Sciatic nerve (tissue), 2 donors: Measurements from ENCODE around the gene FBXO22. TPM values are rescaled to one million over a fixed set of nuclear protein-coding genes. Genes with fewer than 3 reads are reported as not detected.
"Not testable (repeated sequence)": the region's sequence is repeated elsewhere in the genome, so short reads cannot be mapped to it uniquely, and the experiment has no call there.

Source experiments
- ATAC-seq: fragments of 200-7000 bp; cut with Tn5 transposase; one replicate; pipeline ENCODE4 v1.9.1; 2020; ENCODE audit warnings: mild to moderate bottlenecking, moderate library complexity
- DNase-seq: peaks from one replicate; pipeline ENCODE4 v3.0.0-alpha.2; 2020; ENCODE audit warnings: low spot score
- intact Hi-C: fragments of 100-400 bp; cut with DNase I; formaldehyde crosslinking; loops from one replicate; pipeline ENCODE4 v1.14.2; 2022
- total RNA-seq: library from RNA; stranded (reverse); fragmentation: NEBNext Ultra II Directional; extraction: Animal tissue kit (Norgen Biotek cat#: 25700); gene quantifications from one replicate; pipeline ENCODE4 v1.2.1, GENCODE V29; 2021
- donor health status: DM: no; HTN: no; CAD: no.
- donor health status: DM: no; HTN: no; CAD: no.

Gene FBXO22
- total RNA-seq, 1 donor from 2014 or later, result 23.2 TPM

DNA sequence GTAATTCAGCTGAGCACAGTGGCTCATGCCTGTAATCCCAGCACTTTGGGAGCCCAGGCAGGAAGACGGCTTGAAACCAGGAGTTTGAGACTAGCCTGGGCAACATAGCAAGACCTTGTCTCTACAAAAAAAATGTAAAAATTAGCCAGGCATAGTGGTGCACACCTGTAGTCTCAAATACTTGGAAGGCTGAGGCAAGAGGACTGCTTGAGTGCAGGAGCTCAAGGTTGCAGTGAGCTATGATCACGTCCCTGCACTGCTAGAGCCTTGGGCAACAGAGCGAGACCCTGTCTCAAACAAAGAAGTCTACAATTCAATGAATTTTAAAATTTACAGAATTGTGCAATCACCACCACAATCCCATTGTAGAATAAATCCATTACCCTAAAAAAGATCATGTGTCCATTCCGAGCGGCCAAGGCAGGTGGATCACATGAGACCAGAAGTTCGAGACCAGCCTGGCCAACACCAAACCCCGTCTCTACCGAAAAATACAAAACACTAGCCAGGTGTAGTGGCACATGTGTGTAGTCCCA lies 45.2 kb downstream of the FBXO22 start:
- intact Hi-C loops, result no loop called here
- DNase-seq (no peak), ATAC-seq (no peak)

DNA sequence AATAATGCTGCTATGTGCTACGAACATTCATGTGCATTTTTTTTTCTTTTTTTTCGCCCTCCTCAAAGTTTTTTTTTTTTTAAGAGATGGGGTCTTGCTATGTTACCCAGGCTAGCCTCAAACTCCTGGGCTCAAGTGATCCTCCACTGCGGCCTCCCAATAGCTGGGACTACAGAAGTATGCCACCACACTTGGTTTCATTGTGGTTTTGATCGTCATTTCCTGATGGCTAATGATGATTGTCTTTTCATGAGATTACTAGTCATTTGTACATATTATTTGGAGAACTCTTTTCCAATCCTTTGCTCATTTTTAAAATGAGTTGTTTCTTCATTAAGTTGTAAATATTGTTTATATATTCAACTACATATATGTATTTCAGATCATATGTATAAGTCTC lies 48.8 kb downstream of the FBXO22 start:
- ATAC-seq (no peak), DNase-seq (no peak)
- intact Hi-C loops, result no loop called here

DNA sequence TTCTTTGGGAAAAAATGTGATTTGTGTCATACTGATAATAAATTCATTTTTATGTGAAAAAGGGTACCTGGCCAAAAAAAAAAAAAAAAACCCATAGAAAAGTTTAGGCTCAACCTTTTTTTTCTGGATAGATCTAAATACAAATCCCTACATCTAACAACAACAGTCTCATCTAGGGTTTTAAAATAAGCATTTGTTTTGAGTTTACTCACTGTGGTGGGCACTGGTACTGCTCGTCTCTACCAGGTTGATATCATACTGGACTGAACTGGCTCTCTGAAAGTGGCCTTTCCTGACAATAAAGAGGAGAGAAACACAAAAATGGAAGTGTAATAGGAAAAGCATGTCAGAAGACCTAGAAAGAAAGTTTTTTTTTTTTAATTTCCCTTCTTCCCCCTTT lies 52.0 kb downstream of the FBXO22 start:
- intact Hi-C loops, result no loop called here
- ATAC-seq (no peak), DNase-seq (no peak)

DNA sequence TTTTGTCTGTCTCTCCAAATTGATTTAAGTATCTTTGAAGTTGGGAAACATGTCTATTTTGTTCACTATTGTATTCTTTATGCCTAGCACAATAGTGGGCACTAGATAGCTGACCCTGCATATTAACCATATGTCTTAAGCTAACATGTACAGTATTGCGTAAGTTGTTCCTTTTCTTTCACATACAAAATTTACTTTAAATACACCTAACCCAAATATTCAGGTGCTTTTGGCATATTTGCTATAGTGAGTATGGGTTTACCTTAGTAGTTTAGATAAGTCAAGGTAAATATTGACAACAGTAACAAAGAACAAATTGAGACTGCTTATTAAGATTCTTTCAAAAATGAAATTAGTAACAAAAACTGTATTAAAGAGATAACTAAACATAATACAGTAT lies 57.7 kb downstream of the FBXO22 start:
- ATAC-seq, result no peak
- intact Hi-C loops, result no loop called here
- DNase-seq, result no peak

DNA sequence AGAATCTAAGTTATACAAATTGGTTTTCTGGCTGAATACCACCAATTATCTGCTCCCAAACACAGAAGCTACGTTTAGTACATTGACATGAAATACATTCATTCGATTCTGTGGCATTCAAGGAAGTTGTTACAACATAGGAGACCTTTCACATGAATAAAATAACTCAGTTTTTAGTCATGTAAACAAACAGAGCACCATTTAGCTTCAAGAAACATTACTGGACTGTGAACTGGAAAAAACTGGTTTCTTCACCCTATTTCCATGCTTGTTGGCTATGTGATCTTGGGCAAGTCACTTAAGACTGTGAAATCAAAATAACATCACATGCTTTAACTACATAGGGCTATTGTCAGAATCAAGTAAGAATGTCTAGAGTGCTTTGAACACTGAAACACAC lies 62.4 kb downstream of the FBXO22 start:
- ATAC-seq, result no peak
- DNase-seq, result no peak
- intact Hi-C loops, result no loop called here

DNA sequence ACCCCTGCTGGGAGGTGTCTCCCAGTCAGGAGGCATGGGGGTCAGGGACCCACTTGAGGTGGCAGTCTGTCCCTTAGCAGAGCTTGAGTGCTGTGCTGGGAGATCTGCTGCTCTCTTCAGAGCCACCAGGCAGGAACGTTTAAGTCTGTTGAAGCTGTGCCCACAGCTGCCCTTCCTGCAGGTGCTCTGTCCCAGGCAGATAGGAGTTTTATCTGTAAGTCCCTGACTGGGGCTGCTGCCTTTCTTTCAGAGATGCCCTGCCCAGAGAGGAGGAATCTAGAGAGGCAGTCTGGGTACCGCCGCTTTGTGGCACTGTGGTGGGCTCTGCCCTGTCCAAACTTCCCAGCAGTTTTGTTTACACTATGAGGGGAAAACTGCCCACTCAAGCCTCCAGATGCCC lies 73.1 kb downstream of the FBXO22 start:
- intact Hi-C loops, ATAC-seq, DNase-seq: not testable (repeated sequence)

DNA sequence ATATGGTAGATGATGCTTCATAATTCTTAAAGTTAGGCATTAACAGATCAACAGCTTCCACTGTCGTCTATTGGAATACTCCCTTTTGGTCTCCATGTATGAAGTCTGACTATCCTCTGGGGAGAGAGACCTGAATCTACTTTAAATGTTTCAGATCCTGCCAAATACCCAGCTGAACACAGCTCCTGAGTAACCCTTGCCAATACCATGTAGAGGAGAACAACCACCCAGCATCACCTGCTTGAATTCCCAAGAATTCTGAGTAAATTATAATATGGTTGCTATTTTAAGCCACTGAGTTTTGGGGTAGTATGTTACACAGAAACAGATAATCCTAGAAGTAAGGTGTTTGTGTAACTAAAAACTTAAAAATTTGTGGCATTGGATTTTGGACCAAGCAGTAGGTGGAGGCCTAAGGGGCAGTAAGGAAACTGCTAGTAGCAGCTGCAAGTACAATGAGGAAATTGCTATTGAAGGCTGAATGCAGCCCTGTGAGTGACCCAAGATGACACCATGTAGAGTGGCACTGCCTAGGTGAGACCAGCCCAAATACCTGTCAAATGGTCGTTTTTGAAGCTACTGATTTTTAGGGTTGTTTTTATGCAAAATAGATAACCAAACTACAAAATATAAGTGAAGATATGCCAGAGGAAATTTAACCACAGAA lies 77.6 kb downstream of the FBXO22 start:
- intact Hi-C loops, result no loop called here
- DNase-seq, result no peak
- ATAC-seq, result no peak

DNA sequence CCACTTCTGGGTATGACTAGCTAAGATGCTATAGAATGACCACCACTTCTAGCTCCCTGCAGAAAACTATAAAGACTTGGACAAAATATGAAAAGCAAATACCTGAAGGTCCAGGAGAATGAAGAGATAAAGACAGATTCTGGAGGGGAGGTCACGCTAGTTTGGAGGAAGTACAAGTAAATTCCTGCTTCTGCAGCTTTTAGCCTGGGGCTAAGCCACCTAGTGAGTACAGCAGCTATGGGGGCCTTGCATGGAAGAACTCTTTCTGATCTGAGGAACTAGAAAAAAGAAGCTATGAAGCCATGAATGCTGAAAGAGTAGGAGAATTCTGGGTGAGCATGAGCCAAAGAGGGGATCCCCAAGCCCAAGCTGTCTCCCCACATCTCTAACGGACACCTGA lies 78.8 kb downstream of the FBXO22 start:
- DNase-seq, result no peak
- no peak for ATAC-seq

DNA sequence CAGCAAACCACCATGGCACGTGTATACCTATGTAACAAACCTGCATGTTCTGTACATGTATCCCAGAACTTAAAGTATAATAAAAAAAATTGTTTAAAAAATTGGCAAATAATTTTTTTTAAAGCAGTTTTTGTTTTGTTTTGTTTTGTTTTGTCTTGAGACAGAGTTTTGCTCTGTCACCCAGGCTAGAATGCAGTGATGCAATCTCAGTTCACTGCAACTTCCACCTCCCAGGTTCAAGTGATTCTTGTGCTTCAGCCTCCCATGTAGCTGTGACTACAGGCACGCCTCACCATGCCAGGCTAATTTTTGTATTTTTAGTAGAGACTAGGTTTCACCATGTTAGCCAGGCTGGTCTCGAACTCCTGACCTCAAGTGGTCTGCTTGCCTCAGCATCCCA lies 81.0 kb downstream of the FBXO22 start:
- DNase-seq, intact Hi-C loops: not testable (repeated sequence)

More for the DNA sequence above, 78.8 kb downstream of the FBXO22 start:
- intact Hi-C loops, result no loop called here

DNA sequence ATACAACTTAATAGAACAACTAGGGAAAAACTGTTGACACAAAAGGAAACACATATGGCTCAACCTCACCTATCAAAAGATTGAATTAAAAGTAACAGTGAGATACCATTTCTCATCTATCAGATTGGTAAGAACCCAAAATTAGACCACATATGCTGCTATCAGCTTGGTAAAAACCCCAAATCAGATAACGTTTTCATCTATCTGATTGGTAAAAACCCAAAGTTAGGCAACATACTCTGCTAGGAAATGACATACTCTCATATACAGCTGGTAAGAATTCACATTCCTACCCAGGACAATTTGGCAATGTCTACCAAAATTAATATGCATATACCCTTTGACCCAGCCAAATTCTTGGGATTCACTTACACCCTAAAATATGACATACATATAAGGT lies 82.3 kb downstream of the FBXO22 start:
- DNase-seq (no peak), ATAC-seq (no peak)
- intact Hi-C loops, result no loop called here

More for the DNA sequence above, 81.0 kb downstream of the FBXO22 start:
- not testable (repeated sequence) for ATAC-seq

DNA sequence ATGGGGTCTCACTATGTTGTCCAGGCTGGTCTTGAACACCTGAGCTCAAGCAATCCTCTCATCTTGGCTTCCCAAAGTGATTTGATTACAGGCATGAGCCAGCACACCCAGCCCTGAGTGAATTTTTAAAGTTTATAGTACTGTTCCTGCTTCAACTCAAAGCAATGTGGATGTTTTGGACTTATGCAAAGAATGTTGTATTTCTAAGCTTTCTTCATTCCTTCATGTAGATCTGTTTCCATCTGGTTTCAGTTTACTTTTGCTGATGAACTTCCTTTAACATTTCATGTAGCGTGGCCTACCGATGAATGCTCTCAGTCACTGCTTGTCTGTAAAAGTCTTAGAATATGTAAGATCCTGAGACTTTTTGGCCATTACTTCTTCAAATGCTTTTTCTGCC lies 85.4 kb downstream of the FBXO22 start:
- DNase-seq (no peak), ATAC-seq (no peak)
- intact Hi-C loops, result no loop called here

DNA sequence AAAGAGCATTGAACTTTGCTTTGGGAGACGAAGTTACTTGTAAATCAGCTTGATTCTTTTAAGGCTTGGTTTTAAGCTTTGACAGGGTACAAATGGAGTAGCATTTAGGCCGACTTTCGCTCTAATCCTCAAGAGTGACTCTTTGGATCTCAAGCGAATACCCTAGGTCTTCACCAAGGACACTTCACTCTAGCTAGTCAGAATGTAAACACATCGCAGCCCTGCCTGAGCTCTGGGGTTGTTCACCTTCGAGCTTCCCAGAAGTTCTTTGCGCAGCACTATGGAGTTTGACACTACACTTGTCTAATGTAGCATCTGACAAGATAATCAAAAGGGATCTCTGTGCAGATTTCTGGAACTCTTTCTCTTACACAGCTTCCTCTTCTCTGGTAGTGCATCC lies 86.2 kb downstream of the FBXO22 start:
- intact Hi-C loops, result no loop called here
- DNase-seq, result no peak
- ATAC-seq, result no peak

Other genes with a start within 250 kb of the FBXO22 start
- 57.5 TPM for gene CSPG4, start 191.0 kb upstream of the FBXO22 start, total RNA-seq
- 34.1 TPM for gene UBE2Q2, start 60.4 kb upstream of the FBXO22 start, total RNA-seq
- gene NRG4, start 108.5 kb downstream of the FBXO22 start, total RNA-seq, result 0.27 TPM
- gene TMEM266, start 156.1 kb downstream of the FBXO22 start, total RNA-seq, result 0.22 TPM